RWPE1 (cell line): ENCODE measurements around the gene SOX21.

Experiments
- CTCF ChIA-PET: fragments of 350-600 bp; sonication (Branson Sonifier 250); formaldehyde crosslinking; extraction: SDS; loops from one replicate; lab custom pipeline; 2021; lab: Yijun Ruan, JAX
- POLR2A ChIA-PET: fragments of 400-600 bp; formaldehyde crosslinking; extraction: SDS; loops from one replicate; lab custom pipeline; 2020; ENCODE audit warnings: antibody characterized with exemption; ENCODE audit not compliant: low non-redundant PET; lab: Yijun Ruan, JAX
- DNase-seq: peaks from one replicate; pipeline ENCODE4 v3.0.0; 2012; ENCODE audit warnings: low spot score
- H3K27ac ChIP-seq: fragments of 450-650 bp; 2 replicates; pipeline ENCODE4 v1.5.1; 2017
- CTCF ChIP-seq: fragments of 450-650 bp; conservative IDR thresholded peaks from 2 replicates; pipeline ENCODE4 v1.5.1; 2017; ENCODE audit warnings: low read depth, mild to moderate bottlenecking

SOX21 gene

DNA sequence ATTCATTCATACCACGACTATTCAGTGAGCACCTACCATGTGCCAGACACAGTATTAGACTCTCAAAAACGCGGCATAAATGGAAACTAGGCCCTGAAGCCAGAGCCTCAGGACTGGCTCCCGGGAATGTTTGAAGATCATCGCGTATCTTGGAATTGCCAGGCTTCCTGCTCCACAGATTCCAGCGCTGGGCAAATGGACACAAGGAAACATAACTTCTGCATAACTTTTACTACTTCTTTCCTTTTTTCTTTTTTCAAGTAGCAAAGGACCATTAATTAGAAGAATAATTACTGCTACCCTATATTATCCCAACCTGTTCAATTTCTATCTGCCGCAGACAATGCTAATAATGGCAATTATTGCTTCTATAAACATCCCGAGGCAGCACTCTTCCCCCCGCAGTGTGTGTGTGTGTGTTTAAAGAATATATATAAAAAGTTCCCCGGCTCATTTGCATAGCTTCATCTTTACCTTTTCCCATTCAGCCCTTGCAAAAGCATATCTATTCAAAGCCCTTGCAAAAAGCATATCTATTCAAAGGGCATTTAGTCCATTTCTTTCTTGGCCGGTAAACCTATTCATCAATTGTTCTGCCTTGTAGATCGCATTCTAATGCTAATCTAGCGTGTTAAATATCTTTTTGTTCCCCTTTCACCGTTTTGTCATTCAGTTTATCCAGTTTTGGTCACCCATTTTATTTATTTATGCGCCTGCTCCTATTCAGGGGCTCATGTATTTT lies 6.1 kb downstream of the SOX21 start:
- no peak for TF ChIP-seq CTCF
- no peak for DNase-seq
- no peak overlapping the region for H3K27ac ChIP-seq
- ChIA-PET CTCF (interaction anchor here (0.7 kb wide), 1 partner anchor 1160 kb away, joined by 4 read pairs; no protein-coding TSS in a partner anchor), POLR2A (no interaction called here)

DNA sequence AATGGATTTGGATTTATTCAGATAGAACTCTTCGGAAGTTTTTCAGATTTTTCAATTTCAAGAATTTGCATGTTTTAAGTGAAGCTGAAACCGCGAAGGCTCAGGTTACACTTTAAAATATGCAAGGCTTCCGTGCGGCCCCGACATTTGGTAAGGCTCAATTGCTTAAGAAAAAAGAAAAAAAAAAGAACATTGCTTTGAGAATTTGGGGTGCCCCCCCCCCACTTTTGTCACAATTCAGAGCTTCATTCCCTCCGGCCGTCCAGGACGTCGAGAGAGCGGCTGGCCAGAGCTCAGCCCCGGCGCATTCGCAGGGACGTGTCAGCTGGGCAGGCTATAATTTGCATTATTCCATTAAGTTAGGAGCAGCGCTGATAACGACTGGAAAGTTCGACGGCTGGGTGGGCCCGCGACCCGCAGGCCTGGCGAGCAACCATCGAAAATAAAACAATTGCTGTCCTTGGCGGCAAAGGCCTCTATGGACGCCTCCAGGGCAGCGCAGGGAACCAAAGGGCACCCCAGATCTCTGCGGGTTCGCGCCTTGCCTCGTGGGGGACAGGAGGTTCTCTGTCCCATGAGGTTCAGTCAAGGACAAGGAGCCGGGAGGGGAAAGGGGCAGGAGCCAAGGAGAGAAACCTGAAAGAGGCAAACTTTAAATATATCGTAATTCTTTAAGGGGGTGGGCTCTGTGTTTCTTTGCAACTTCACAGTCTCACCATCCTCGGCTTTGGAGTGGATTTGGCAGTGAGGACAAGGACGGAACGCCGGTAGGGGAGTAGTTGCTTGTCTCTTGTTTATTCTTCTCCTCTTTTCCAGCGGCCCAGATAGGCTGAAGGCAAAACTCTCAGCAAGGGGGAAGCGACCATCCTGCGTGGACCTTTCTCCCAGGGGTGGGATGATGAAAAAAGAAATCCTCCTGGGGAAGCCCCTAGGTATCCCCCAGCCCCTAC lies 7.0 kb downstream of the SOX21 start:
- CTCF ChIA-PET: interaction anchor here (0.6 kb wide), 2 partner anchors 71 to 1929 kb away, joined by 3 to 5 read pairs; no protein-coding TSS in a partner anchor
- POLR2A ChIA-PET: no interaction called here
- no peak for TF ChIP-seq CTCF
- no peak for DNase-seq
- no peak overlapping the region for H3K27ac ChIP-seq

GRCh38 chr13:94704377-94705080 lies 7.8 kb downstream of the SOX21 start:
- no peak for TF ChIP-seq CTCF
- ChIA-PET CTCF (interaction anchor here (0.6 to 0.8 kb wide), 2 partner anchors 1097 to 1930 kb away, joined by 3 to 5 read pairs; no protein-coding TSS in a partner anchor), POLR2A (no interaction called here)
- H3K27ac ChIP-seq: no peak overlapping the region
- no peak for DNase-seq

- TF ChIP-seq CTCF: no peak
- ChIA-PET CTCF (interaction anchor here (0.8 kb wide), 1 partner anchor 1098 kb away, joined by 3 read pairs; no protein-coding TSS in a partner anchor), POLR2A (no interaction called here)
- no peak overlapping the region for H3K27ac ChIP-seq
- DNase-seq: no peak
These were observed 8.5 kb downstream of the SOX21 start for GRCh38 chr13:94703721-94704314.

DNA sequence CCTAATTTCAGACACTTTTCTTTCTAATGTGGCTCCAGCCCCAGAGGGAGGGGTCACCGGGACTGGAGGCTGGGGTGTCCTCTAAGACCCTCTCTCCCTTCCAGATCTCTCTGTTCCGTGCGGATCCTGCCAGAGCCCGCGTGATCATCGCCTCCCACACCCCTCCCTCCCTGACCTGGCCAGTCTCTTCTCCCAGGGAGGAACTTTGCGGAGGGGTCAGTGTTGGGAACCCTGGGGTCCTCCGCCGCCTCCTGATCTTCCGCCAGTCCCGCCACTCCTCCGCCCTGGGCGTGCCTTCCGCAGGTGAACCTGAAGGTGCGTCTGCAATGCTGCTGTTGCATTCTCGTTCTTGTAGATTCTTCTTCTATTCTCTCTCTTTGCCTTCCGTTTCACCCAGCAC lies 9.1 kb downstream of the SOX21 start:
- no peak for TF ChIP-seq CTCF
- no peak for DNase-seq
- POLR2A ChIA-PET: no interaction called here

More for the DNA sequence above, 9.1 kb downstream of the SOX21 start:
- CTCF ChIA-PET: no interaction called here
- no peak overlapping the region for H3K27ac ChIP-seq
